Hematopoietic multipotent progenitor cell treated with erythropoietin and hydrocortisone succinate and interleukin-3 and kit ligand, for 15 days (in vitro differentiated cells): ENCODE data around the gene EPHA1.

Experiments used
- DNase-seq: peaks from one replicate; pipeline ENCODE4 v3.0.0-alpha.2; 2015; ENCODE audit warnings: low spot score

The EPHA1 gene

DNA sequence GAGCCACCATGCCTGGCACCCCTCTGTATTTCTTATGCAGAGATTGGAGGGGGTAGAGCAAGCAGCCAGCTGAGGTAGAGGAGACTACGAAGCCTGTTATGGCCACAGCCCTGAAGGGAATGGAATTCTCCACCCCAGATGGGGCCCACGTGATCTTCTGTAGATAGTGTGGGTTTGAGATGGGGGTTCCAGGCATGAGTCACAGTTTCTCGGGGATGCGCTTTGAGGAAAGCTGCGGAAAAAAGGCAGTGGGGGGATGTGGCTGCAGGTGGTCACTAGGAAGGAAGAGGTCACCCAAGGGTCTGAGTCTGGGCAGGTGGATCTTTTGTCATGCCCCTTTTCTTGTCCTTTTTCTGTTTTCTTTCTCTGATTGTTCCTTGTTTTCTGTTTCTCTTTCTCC is 57.6 kb downstream of the EPHA1 start:
- DNase-seq, result no peak

DNA sequence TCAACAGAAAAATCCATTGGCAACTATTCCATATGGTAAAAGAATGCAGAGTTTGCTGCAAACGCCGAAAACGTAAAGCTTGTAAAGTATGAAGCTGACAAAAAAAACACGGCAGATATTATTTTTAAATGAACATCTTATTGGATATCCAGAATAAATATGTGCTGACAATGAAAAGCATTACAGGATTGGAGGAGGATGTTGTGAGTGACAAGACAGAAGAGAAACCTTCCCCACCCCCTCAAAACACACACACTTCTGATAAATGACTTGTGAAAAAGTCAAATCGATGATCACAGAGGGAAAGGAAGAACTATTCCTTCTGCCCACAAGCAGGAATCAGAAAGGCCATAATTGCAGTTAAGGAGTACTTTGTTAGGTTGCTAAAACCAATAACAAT is 60.7 kb downstream of the EPHA1 start:
- DNase-seq, result no peak

DNA sequence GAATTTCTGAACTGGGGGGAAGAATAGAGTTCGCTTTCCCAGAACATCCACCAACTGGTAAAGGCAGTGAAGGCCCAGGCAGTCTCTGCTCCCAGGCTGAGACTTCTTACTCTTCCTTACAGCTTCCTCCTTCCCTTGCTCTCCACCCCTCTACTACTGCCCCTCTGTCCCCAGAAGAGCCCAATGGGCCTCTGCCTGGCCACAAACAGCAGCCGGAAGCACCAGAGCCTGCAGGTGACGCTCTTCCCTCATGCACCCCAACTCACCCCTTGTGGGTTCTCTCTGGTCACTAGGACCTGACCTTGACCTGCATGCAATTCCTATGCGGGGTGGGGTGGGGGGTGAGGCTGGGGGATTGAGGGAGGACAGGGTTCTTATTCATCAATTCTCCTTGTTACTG is 62.6 kb downstream of the EPHA1 start:
- no peak for DNase-seq

DNA sequence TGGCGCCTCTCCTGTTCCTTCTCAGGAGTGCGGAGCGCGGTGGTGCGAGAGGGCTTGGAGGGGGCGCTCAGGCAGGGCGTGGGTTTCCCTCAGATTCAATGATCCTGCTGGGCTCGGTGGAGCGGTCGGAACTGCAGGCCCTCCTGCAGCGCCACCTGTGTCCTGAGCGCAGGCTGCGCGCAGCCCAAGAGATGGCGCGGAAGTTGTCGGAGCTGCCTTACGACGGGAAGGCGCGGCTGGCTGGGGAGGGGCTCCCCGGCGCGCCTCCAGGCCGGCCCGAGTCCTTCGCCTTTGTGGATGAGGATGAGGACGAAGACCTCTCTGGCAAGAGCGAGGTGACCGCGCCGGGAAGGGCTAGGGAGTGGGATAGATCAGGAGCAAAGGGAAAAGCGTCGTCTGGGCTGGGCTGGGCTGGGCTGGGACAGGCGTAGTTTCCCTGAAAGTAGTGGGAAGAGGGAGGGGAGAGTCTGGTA is 63.2 kb downstream of the EPHA1 start:
- DNase-seq, result no peak

DNA sequence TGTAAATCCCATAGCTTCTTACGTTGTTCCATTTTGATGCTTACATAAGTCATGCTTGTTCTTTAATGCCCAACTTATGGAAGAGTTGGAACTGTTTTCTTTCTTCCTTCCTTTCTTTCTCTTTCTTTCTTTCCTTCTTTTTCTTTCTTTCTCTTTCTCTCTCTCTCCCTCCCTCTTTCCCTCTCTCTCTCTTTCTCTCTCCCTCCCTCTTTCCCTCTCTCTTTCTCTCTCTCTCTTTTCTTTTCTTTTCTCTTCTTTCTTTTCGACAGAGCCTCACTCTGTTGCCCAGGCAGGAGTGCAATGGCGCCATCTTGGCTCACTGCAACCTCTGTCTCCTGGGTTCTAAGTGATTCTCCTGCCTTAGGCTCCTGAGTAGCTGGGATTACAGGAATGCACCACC is 65.1 kb downstream of the EPHA1 start:
- DNase-seq, result no peak

DNA sequence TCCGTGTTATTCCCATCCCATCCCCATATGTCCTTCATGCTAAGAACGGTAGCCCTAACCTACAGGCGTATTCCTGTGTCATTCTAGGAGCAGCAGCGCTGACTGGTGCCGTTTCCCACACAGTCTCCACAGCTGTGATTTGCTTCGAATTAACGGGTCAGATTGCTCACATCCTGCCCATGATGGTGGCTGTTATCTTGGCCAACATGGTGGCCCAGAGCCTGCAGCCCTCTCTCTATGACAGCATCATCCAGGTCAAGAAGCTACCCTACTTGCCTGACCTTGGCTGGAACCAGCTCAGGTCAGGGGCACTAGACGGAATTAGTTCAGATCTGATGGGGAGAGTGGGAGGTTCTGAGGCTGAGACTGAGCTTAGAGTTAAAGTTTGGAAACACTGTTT is 66.8 kb downstream of the EPHA1 start:
- DNase-seq, result no peak
